ENCODE results near the gene S100A10. TPM values are rescaled to one million over a fixed set of nuclear protein-coding genes. Genes with fewer than 3 reads are reported as not detected.
A peak's percentile ranks its signal among the peaks of the same experiment; 100 is the strongest.

S100A10 gene
- total and polyA plus RNA-seq, 2 experiments from 2014 or later: 35.9 to 634 TPM

DNA sequence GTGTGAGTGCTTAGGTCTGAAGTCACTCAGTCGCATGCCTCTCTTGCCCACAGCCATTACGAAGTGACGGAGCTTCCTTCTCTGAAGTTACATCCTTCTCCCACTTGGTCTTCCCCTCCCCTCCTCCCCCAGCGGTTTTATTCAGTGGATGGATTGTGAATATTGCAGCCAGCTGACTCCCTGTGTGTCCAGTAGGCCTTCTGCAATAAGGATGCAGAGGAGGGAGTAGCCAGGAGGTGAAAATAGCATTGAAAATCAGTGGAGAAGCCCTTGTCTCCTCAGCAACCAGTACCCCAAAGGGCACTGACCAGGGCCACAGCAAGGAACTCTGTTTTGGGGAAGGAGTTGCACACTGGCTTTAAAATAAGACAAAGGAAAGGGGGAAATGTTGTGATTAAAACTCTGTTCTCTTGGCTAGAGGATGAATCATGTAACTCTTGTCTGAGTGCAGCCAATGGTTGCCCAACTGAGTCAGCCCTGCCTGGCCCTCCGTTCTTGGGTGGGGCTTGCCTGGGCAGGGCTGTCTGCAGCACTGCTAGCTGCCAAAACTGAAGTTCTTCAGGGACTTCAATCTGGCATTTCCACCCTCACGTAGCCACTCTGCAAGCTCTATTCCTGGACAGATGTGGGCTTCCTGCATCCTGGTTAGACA is 4.3 kb downstream of the S100A10 start:
- Mint-ChIP-seq H3K27ac (no peak overlapping the region), H3K4me3 (no peak overlapping the region), H3K36me3 (ENCODE audit: low read depth) (no peaks in the 10 kb centered on the region), H3K27me3 (ENCODE audit: insufficient read depth, low read depth, poor library complexity) (peaks cover 21% of the 10 kb centered on the region), H3K4me1 (peaks cover 33% of the 10 kb centered on the region), H3K9me3 (no peaks in the 10 kb centered on the region)
- Histone ChIP-seq H3K9me2 (ENCODE audit: insufficient read depth) (no peaks in the 10 kb centered on the region; the same call in 1 of the 2 replicates), H4K20me1 (replicated peaks; ENCODE audit: insufficient read depth) (peaks cover 11% of the 10 kb centered on the region; the same call in 1 of the 2 replicates), H3K79me2 (replicated peaks; ENCODE audit: insufficient read depth) (peaks cover 51% of the 10 kb centered on the region), H3F3A (replicated peaks; ENCODE audit: low read depth) (peaks cover 3% of the 10 kb centered on the region; the same call in 1 of the 2 replicates), H3K27me3 (ENCODE audit: insufficient read depth) (peaks cover 13% of the 10 kb centered on the region), H3K36me3 (ENCODE audit: insufficient read depth) (peaks cover 15% of the 10 kb centered on the region; the same call in 1 of the 2 replicates), H3K4me1 (ENCODE audit: insufficient read depth) (peaks cover 36% of the 10 kb centered on the region), H3K27ac (ENCODE audit: low read depth) (no peak overlapping the region), H3K4me2 (peak overlapping the region; percentile 36; the same call in 1 of the 2 replicates), H3K4me3 (no peak overlapping the region), H2AFZ (no peak overlapping the region)
- no peak for ATAC-seq
- no peak for DNase-seq (ENCODE audit: low spot score)
- TF ChIP-seq CREB1 (CRISPR knock-in tag; IDR thresholded peaks at IDR 0.05; ENCODE audit: low read depth): no peak

- H3K4me2 ChIP-seq: peak overlapping the region; percentile 36; the same call in 1 of the 2 replicates
- H2AFZ ChIP-seq: no peak overlapping the region
- DNase-seq (ENCODE audit: low spot score) (no peak), ATAC-seq (no peak)
- peaks cover 51% of the 10 kb centered on the region for H3K79me2 ChIP-seq (replicated peaks; ENCODE audit: insufficient read depth)
- peaks cover 11% of the 10 kb centered on the region; the same call in 1 of the 2 replicates for H4K20me1 ChIP-seq (replicated peaks; ENCODE audit: insufficient read depth)
- Mint-ChIP-seq H3K27me3 (ENCODE audit: insufficient read depth, low read depth, poor library complexity) (peaks cover 16% of the 10 kb centered on the region), H3K4me3 (no peak overlapping the region), H3K9me3 (no peaks in the 10 kb centered on the region), H3K27ac (no peak overlapping the region), H3K36me3 (ENCODE audit: low read depth) (no peaks in the 10 kb centered on the region), H3K4me1 (peaks cover 33% of the 10 kb centered on the region)
- no peaks in the 10 kb centered on the region; the same call in 1 of the 2 replicates for H3K9me2 ChIP-seq (ENCODE audit: insufficient read depth)
- H3K4me3 ChIP-seq: no peak overlapping the region
- peaks cover 8% of the 10 kb centered on the region; the same call in 1 of the 2 replicates for H3K27me3 ChIP-seq (ENCODE audit: insufficient read depth)
- H3K4me1 ChIP-seq (ENCODE audit: insufficient read depth): peaks cover 36% of the 10 kb centered on the region
- 0 out of 2 replicates have a peak overlapping the region, but pooled peaks have one; percentile 47 for H3K27ac ChIP-seq (ENCODE audit: low read depth)
- H3K36me3 ChIP-seq (ENCODE audit: insufficient read depth): peaks cover 15% of the 10 kb centered on the region; the same call in 1 of the 2 replicates
- peaks cover 3% of the 10 kb centered on the region; the same call in 1 of the 2 replicates for H3F3A ChIP-seq (replicated peaks; ENCODE audit: low read depth)
- TF ChIP-seq ZNF331 (CRISPR knock-in tag; IDR thresholded peaks at IDR 0.05; ENCODE audit: low read depth) (no peak), ZNF462 (CRISPR knock-in tag; IDR thresholded peaks at IDR 0.05) (no peak), ZNF114 (CRISPR knock-in tag; IDR thresholded peaks at IDR 0.05) (no peak), CREB1 (CRISPR knock-in tag; IDR thresholded peaks at IDR 0.05; ENCODE audit: low read depth) (no peak), REST (IDR thresholded peaks at IDR 0.05; ENCODE audit: unreplicated experiment) (no peak), STAT1 (IDR thresholded peaks at IDR 0.05; ENCODE audit: unreplicated experiment) (no peak), CTCF (conservative IDR thresholded peaks at IDR 0.05; ENCODE audit: low read depth in 2 of 2) (no peak)
Observed at GRCh38 chr1:151988405-151988923, 5.2 kb downstream of the S100A10 start.
